CD4-positive, alpha-beta T cell treated with Interleukin-6 at 100 ng/mL for 8 hours (primary cell): ENCODE data around the gene COPG2.

Experiments
- DNase-seq: peaks from one replicate; pipeline ENCODE4 v3.0.0-alpha.2; 2020; ENCODE audit warnings: mixed read lengths, low spot score

The COPG2 gene

DNA sequence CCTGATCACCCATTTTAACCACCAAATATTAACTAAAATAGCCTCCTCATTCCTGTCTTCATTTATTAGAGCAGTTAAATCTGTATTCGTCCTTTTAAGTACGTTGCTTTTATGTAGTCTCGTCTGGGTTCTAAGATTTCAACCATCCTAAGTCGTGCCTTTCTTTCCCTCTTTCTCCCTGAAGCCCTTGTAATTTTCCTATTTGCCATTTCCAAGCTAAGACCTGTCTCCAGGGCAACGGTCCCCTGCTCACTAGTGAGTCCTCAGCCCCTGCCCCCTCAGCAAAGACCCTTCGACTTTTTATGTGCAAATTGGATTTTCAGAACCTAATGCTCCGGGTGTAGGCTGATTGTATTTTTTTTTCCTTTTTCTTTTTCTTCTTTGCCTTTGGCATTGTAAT is 192.8 kb downstream of the COPG2 start:
- no peak for DNase-seq

DNA sequence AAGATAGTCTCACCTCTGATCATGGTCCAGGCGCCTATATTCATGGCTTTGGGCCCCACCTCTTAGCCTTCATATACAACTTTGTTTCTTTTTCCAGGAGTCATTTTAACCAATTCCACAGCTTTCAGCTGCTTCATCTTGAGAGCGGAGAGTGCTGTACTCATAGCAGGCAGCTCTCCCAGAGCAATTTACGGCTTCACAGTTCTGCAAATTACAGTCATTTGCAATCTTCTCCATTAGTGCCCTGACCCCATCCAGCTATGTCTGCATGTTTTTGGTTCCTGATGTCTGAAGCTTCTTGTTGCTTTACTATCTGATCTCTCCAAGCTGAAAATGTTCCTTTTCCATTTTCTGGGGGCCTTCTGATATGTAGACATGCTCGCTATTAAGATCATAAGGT is 194.7 kb downstream of the COPG2 start:
- no peak for DNase-seq

DNA sequence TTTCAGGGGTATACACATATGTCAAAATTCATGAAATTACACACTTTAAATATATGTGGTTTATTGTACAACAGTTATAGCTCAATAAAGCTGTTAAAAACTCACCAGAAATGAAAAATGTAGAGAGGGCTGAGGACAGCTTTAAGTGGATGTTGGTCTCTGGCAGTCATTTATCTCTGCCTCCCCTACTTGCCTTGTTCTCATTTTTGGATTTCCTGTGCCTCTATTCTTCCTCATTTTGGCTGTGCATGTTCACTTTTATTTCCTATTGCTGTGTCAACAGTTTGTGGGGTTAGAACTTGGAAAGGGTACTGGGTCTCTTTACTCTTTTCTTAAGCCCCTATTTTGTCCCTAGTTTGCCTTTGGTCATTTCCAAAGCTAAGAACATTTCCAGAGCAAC is 195.3 kb downstream of the COPG2 start:
- DNase-seq = no peak

DNA sequence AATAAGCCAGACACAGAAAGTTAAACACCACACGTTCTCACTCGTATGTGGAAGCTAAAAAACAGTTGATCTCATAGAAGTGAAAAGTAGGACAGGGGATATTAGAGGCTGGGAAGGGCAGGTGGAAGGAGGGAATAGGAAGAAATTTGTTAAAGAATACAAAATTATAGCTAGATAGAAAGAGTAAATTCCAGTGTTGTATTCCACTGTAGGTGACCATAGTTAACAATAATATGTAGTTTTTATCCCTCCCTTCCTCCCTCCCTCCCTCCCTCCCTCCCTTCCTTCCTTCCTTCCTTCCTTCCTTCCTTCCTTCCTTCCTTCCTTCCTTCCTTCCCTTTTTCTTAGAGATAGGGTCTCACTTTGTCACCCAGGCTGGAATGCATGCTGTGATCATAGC is 196.6 kb downstream of the COPG2 start:
- no peak for DNase-seq

DNA sequence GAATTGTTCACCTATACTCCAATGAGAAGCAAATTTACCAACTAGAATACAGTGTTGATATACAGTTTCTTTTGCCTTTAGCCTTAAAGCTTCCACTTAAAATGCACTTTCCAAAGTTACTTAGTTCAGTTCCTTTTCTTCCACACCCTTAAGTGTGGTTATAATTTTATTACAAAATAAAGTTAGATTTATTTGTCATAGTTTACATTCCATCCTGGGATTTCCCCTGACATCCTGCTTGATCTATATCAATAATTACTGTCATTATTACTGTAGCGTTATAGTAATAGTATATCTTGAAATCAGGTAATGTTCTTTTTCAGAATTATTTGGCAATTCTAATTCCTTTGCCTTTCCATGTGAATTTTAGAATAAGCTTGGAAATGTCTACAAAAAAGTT is 199.9 kb downstream of the COPG2 start:
- no peak for DNase-seq

DNA sequence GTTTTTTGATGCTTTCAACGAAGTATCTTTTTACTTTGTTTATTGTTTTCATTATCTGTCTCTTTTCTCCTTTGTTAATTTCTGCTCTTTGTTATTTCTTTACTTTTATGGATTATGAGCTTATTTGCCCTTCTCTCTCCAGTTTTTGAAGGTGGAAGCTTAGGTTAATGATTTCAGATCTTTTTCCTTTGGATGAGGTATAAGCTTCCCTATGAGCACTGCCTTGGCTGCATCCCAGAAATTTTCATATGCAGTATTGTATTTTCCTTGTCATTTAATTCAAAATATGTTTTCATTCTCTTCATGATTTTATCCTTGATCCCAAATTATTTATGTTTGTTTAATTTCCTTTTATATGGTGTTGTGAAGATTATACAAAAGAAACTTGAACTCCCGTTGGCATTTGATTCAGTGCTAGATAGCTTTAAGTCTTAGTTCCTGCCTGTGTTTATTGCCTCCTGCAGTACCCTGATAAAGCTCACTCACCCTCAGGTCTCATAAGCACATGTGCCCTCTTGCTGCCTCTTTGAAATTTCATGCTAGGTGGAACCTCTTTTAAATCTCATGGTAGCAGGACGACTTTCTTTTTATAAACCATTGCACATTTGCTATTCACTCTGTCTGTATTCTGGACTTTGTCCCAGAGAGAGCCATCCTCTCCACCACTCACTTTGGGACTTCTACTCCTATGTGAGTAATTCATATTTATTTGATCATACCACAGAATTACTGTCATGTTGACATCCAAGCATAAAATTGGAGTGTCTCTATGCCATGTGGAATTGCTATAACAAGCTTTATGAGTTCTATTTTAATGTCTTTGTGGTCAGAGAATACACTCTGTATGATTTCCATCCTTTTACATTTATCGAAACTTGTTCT is 204.8 kb downstream of the COPG2 start:
- DNase-seq = no peak

DNA sequence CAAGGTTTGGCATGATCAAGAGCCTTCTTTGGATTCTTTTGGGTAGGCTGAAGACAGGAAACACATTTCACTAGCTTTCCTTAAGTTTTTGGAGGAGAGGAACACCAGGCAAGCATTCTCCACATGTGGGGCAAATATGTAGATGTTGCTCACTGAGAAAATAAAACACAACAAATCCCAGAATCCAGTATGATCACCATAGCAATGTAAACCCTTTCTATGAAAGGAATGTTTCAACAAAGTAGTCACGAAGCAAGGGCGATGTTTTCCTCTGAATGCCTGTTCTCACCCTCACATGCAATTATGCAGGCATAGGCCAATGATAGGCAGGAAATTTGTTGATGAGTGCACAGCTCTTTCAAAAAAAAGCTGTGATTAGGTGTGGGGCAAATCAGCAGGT is 207.3 kb downstream of the COPG2 start:
- DNase-seq = no peak

DNA sequence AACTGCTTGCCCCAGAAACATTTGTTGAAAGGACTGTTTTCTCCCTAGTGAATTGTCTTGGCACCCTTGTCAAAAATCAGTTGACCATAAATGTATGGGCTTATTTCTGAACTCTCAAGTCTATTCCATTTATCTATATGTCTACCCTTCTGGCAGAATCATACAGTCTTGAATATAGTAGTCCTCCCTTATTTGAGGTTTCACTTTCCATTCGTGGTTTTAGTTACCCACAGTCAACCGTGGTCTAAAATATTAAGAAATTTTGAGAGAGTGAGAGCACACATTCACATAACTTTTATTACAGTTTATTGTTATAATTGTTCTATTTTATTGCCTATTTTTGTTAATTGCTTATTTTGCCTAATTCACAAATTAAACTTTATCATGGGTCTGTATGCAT is 210.3 kb downstream of the COPG2 start:
- no peak for DNase-seq
